Purkinje cell (primary cell): ENCODE results near the gene KCTD2. TPM values are rescaled to one million over a fixed set of nuclear protein-coding genes. Genes with fewer than 3 reads are reported as not detected.

Experiments
- polyA plus RNA-seq: library from polyadenylated mRNA; unstranded; fragments of >200 nt; fragmentation: Nextera tagmentation; gene quantifications from 2 replicates; pipeline ENCODE4 v1.2.1, GENCODE V29; 2014

The KCTD2 gene
- 22.1 and 31.1 TPM in 2 replicates for polyA plus RNA-seq

GRCh38 chr17:75046407-75047289 is at the start of gene KCTD2, which contains the start of gene ATP5PD:
KCTD2 (plus strand) TSS chr17:75047225; CDS start chr17:75047251, 26 bp downstream.
ATP5PD (minus strand) TSS chr17:75046969; CDS start chr17:75042650, 4,319 bp downstream.

GRCh38 chr17:75012346-75013091 is 34.5 kb upstream of the KCTD2 start, which contains the start of gene MRPL58:
MRPL58 (plus strand) TSS chr17:75012670; CDS start chr17:75012687, 17 bp downstream.

GRCh38 chr17:75087558-75088453 is 40.8 kb downstream of the KCTD2 start, which contains the start of gene SLC16A5:
SLC16A5 (plus strand) TSS chr17:75087954; CDS start chr17:75093637, 5,683 bp downstream.

GRCh38 chr17:75109407-75110233 is 62.6 kb downstream of the KCTD2 start, which contains the start of gene ARMC7:
ARMC7 (plus strand) TSS chr17:75109969; CDS start chr17:75110289, 320 bp downstream.

Other genes starting within 250 kb of the KCTD2 start
- 0.59 and 0.74 TPM in 2 replicates for gene GRIN2C, start 187.3 kb upstream of the KCTD2 start, polyA plus RNA-seq
- gene FDXR, start 174.2 kb upstream of the KCTD2 start, polyA plus RNA-seq, result 0.25 TPM in 1 of 2 replicates, not detected in the other
- 5.1 and 6.8 TPM in 2 replicates for gene FADS6, start 153.6 kb upstream of the KCTD2 start, polyA plus RNA-seq
- gene USH1G, start 124.0 kb upstream of the KCTD2 start, polyA plus RNA-seq, result not detected in 2 replicates
- gene OTOP2, start 123.0 kb upstream of the KCTD2 start, polyA plus RNA-seq, result 0.27 TPM in 1 of 2 replicates, not detected in the other
- gene OTOP3, start 111.3 kb upstream of the KCTD2 start, polyA plus RNA-seq, result not detected in 2 replicates
- 5.6 and 10.2 TPM in 2 replicates for gene HID1, start 74.5 kb upstream of the KCTD2 start, polyA plus RNA-seq
- 7.2 and 13.0 TPM in 2 replicates for gene CDR2L, start 59.6 kb upstream of the KCTD2 start, polyA plus RNA-seq
- gene MRPL58, start 34.6 kb upstream of the KCTD2 start, polyA plus RNA-seq, result 26.4 and 34.8 TPM in 2 replicates
- gene ATP5PD, start 256 bp upstream of the KCTD2 start, polyA plus RNA-seq, result 1,868 and 2,230 TPM in 2 replicates
- gene SLC16A5, start 40.7 kb downstream of the KCTD2 start, polyA plus RNA-seq, result not detected in 2 replicates
- gene ARMC7, start 62.7 kb downstream of the KCTD2 start, polyA plus RNA-seq, result 1.4 and 2.4 TPM in 2 replicates
- gene NT5C, start 84.5 kb downstream of the KCTD2 start, polyA plus RNA-seq, result 4.3 and 4.7 TPM in 2 replicates
- 49.1 and 67.8 TPM in 2 replicates for gene JPT1, start 107.3 kb downstream of the KCTD2 start, polyA plus RNA-seq
- 301 and 548 TPM in 2 replicates for gene SUMO2, start 135.7 kb downstream of the KCTD2 start, polyA plus RNA-seq
- gene NUP85, start 158.5 kb downstream of the KCTD2 start, polyA plus RNA-seq, result 11.8 and 23.0 TPM in 2 replicates
- gene GGA3, start 214.4 kb downstream of the KCTD2 start, polyA plus RNA-seq, result 9.1 and 10.0 TPM in 2 replicates
- gene MRPS7, start 214.7 kb downstream of the KCTD2 start, polyA plus RNA-seq, result 64.4 and 95.0 TPM in 2 replicates
- gene MIF4GD, start 224.0 kb downstream of the KCTD2 start, polyA plus RNA-seq, result 3.8 and 7.1 TPM in 2 replicates
- 5.8 and 8.1 TPM in 2 replicates for gene SLC25A19, start 242.2 kb downstream of the KCTD2 start, polyA plus RNA-seq